Activated B cell treated with CpG ODN at 0.5 μM for 24 hours (primary cell): ENCODE data around the gene SPAG16. TPM values are rescaled to one million over a fixed set of nuclear protein-coding genes. Genes with fewer than 3 reads are reported as not detected.

ENCODE experiments used
- ATAC-seq: fragments of 200-7000 bp; cut with Tn5 transposase; one replicate; pipeline ENCODE4 v1.10.0; 2021; ENCODE audit warnings: low read depth, mild to moderate bottlenecking, moderate library complexity
- CTCF ChIA-PET: fragments of 350-600 bp; sonication (Branson Sonifier 250); formaldehyde crosslinking; loops from one replicate; lab custom pipeline; 2021; ENCODE audit warnings: antibody characterized with exemption; lab: Charles Lee
- POLR2A ChIA-PET: fragments of 350-600 bp; sonication (Branson Sonifier 250); formaldehyde crosslinking; loops from one replicate; lab custom pipeline; 2021; ENCODE audit warnings: antibody characterized with exemption; lab: Charles Lee
- DNase-seq: peaks from one replicate; pipeline ENCODE4 v3.0.0; 2022
- H3K27ac Mint-ChIP-seq: one replicate; pipeline ENCODE4 v1.8.0; 2020; ENCODE audit warnings: mixed read lengths
- H3K27me3 Mint-ChIP-seq: one replicate; pipeline ENCODE4 v1.8.0; 2021; ENCODE audit warnings: mixed read lengths
- H3K36me3 Mint-ChIP-seq: one replicate; pipeline ENCODE4 v1.8.0; 2021; ENCODE audit warnings: low read depth, mixed read lengths
- H3K4me1 Mint-ChIP-seq: one replicate; pipeline ENCODE4 v1.8.0; 2021; ENCODE audit warnings: mixed read lengths
- H3K4me3 Mint-ChIP-seq: one replicate; pipeline ENCODE4 v1.8.0; 2020; ENCODE audit warnings: mild to moderate bottlenecking, mixed read lengths
- H3K9me3 Mint-ChIP-seq: one replicate; pipeline ENCODE4 v1.8.0; 2020; ENCODE audit warnings: mixed read lengths
- CTCF ChIP-seq: fragments of 200-600 bp; IDR thresholded peaks from one replicate; pipeline ENCODE4 v1.8.0; 2022; ENCODE audit warnings: antibody characterized with exemption, mild to moderate bottlenecking
- intact Hi-C: fragments of 100-400 bp; cut with micrococcal nuclease; formaldehyde crosslinking; loops from one replicate; pipeline ENCODE4 v1.15.1; 2024
- total RNA-seq: library from RNA; stranded (reverse); gene quantifications from 2 replicates; pipeline ENCODE4 v1.2.3, GENCODE V29; 2022

Gene SPAG16
- total RNA-seq, 1 donor from 2014 or later: 11.2 TPM

- H3K36me3 Mint-ChIP-seq: no peaks in the 10 kb centered on the region
- DNase-seq: no peak
- intact Hi-C loops: no loop called here
- TF ChIP-seq CTCF: no peak
- no peak overlapping the region for H3K4me3 Mint-ChIP-seq
- POLR2A ChIA-PET: no interaction called here
- H3K4me1 Mint-ChIP-seq: no peaks in the 10 kb centered on the region
- no peaks in the 10 kb centered on the region for H3K27me3 Mint-ChIP-seq
- CTCF ChIA-PET: no interaction called here
- H3K9me3 Mint-ChIP-seq: no peaks in the 10 kb centered on the region
- no peak overlapping the region for H3K27ac Mint-ChIP-seq
- no peak for ATAC-seq
Observed at GRCh38 chr2:214158851-214159250, 874.6 kb downstream of the SPAG16 start.

GRCh38 chr2:214169281-214169680 is 885.0 kb downstream of the SPAG16 start:
- no peaks in the 10 kb centered on the region for H3K36me3 Mint-ChIP-seq
- CTCF ChIA-PET: no interaction called here

GRCh38 chr2:214169736-214170135 is 885.5 kb downstream of the SPAG16 start:
- no peaks in the 10 kb centered on the region for H3K4me1 Mint-ChIP-seq
- DNase-seq (no peak), ATAC-seq (no peak)
- no peak overlapping the region for H3K27ac Mint-ChIP-seq
- TF ChIP-seq CTCF: no peak
- ChIA-PET CTCF (no interaction called here), POLR2A (no interaction called here)
- no peaks in the 10 kb centered on the region for H3K27me3 Mint-ChIP-seq
- no peaks in the 10 kb centered on the region for H3K9me3 Mint-ChIP-seq
- no peaks in the 10 kb centered on the region for H3K36me3 Mint-ChIP-seq
- intact Hi-C loops: no loop called here
- H3K4me3 Mint-ChIP-seq: no peak overlapping the region

More at GRCh38 chr2:214169281-214169680, 885.0 kb downstream of the SPAG16 start:
- H3K4me1 Mint-ChIP-seq: no peaks in the 10 kb centered on the region
- ATAC-seq (no peak), DNase-seq (no peak)
- H3K27me3 Mint-ChIP-seq: no peaks in the 10 kb centered on the region
- POLR2A ChIA-PET: no interaction called here
- no peak overlapping the region for H3K27ac Mint-ChIP-seq
- no peak overlapping the region for H3K4me3 Mint-ChIP-seq
- intact Hi-C loops: no loop called here
- no peak for TF ChIP-seq CTCF
- no peaks in the 10 kb centered on the region for H3K9me3 Mint-ChIP-seq

GRCh38 chr2:214174563-214174962 is 890.3 kb downstream of the SPAG16 start:
- H3K9me3 Mint-ChIP-seq: no peaks in the 10 kb centered on the region
- H3K27ac Mint-ChIP-seq: no peak overlapping the region
- no peaks in the 10 kb centered on the region for H3K36me3 Mint-ChIP-seq
- intact Hi-C loops: no loop called here
- H3K4me1 Mint-ChIP-seq: no peaks in the 10 kb centered on the region
- POLR2A ChIA-PET: no interaction called here
- no peak overlapping the region for H3K4me3 Mint-ChIP-seq
- TF ChIP-seq CTCF: no peak
- no peaks in the 10 kb centered on the region for H3K27me3 Mint-ChIP-seq
- CTCF ChIA-PET: no interaction called here
- no peak for DNase-seq
- no peak for ATAC-seq

- Mint-ChIP-seq H3K27me3 (no peaks in the 10 kb centered on the region), H3K9me3 (no peaks in the 10 kb centered on the region), H3K4me3 (no peak overlapping the region), H3K36me3 (no peaks in the 10 kb centered on the region), H3K4me1 (no peaks in the 10 kb centered on the region), H3K27ac (no peak overlapping the region)
- no peak for ATAC-seq
- no peak for DNase-seq
- intact Hi-C loops: no loop called here
- POLR2A ChIA-PET: no interaction called here
- CTCF ChIA-PET: no interaction called here
- no peak for TF ChIP-seq CTCF
Observed at GRCh38 chr2:214180071-214180470, 895.8 kb downstream of the SPAG16 start.
